CD4-positive, alpha-beta memory T cell (primary cell): ENCODE results near the gene TNFSF11. TPM values are rescaled to one million over a fixed set of nuclear protein-coding genes. Genes with fewer than 3 reads are reported as not detected.

Experiments
- CTCF ChIA-PET: fragments of 350-600 bp; sonication (Branson Sonifier 250); formaldehyde crosslinking; loops from one replicate; lab custom pipeline; 2021; ENCODE audit warnings: inconsistent platforms; ENCODE audit not compliant: partially characterized antibody; lab: Charles Lee
- POLR2A ChIA-PET: fragments of 350-600 bp; sonication (Branson Sonifier 250); formaldehyde crosslinking; loops from one replicate; lab custom pipeline; 2021; ENCODE audit not compliant: partially characterized antibody; lab: Charles Lee
- DNase-seq, 5 donors: peaks; one replicate each; pipeline versions ENCODE4 v3.0.0 to v3.0.0-alpha.2; 2020 to 2022; ENCODE audit warnings: mixed read lengths in 1 of 5
- H3K27ac ChIP-seq: one replicate; pipeline ENCODE4 v1.7.0; 2013; ENCODE audit warnings: low read depth, low read length
- H3K27me3 ChIP-seq: 2 replicates; pipeline ENCODE4 v1.7.0; 2013; ENCODE audit warnings: mild to moderate bottlenecking, low read length, moderate library complexity; ENCODE audit not compliant: insufficient read depth
- H3K36me3 ChIP-seq: 2 replicates; pipeline ENCODE4 v1.7.0; 2013; ENCODE audit warnings: mild to moderate bottlenecking, low read length, moderate library complexity; ENCODE audit not compliant: insufficient read depth
- H3K4me1 ChIP-seq: 2 replicates; pipeline ENCODE4 v1.7.0; 2013; ENCODE audit warnings: mild to moderate bottlenecking, low read length, moderate library complexity; ENCODE audit not compliant: insufficient read depth
- H3K4me3 ChIP-seq, 2 donors: one replicate each; pipeline ENCODE4 v1.7.0; 2013; ENCODE audit warnings: low read length in 2 of 2, mild to moderate bottlenecking in 1 of 2
- H3K9me3 ChIP-seq, 2 donors: one replicate each; pipeline ENCODE4 v1.7.0; 2013; ENCODE audit warnings: low read length in 2 of 2, control low read depth in 1 of 2; ENCODE audit not compliant: control insufficient read depth in 1 of 2
- H3K27ac Mint-ChIP-seq, 7 donors: one replicate each; pipeline ENCODE4 v1.8.0; 2020 to 2021; ENCODE audit warnings: mixed read lengths in 7 of 7, mild to moderate bottlenecking in 6 of 7, inconsistent platforms in 3 of 7, moderate library complexity in 3 of 7
- H3K27me3 Mint-ChIP-seq, 2 donors: one replicate each; pipeline ENCODE4 v1.8.0; 2020 to 2021; ENCODE audit warnings: mixed read lengths in 2 of 2
- H3K36me3 Mint-ChIP-seq, 2 donors: one replicate each; pipeline ENCODE4 v1.8.0; 2020 to 2021; ENCODE audit warnings: mixed read lengths in 2 of 2, inconsistent platforms in 1 of 2, mild to moderate bottlenecking in 1 of 2
- H3K4me1 Mint-ChIP-seq, 4 donors: one replicate each; pipeline ENCODE4 v1.8.0; 2020 to 2021; ENCODE audit warnings: mixed read lengths in 4 of 4, mild to moderate bottlenecking in 1 of 4
- H3K4me3 Mint-ChIP-seq, 8 donors: one replicate each; pipeline ENCODE4 v1.8.0; 2020 to 2021; ENCODE audit warnings: mixed read lengths in 8 of 8, mild to moderate bottlenecking in 7 of 8, moderate library complexity in 6 of 8, inconsistent platforms in 3 of 8
- H3K9me3 Mint-ChIP-seq, 8 donors: one replicate each; pipeline ENCODE4 v1.8.0; 2020 to 2021; ENCODE audit warnings: mixed read lengths in 8 of 8, mild to moderate bottlenecking in 5 of 8, inconsistent platforms in 3 of 8, moderate library complexity in 1 of 8
- intact Hi-C: fragments of 100-400 bp; cut with micrococcal nuclease; formaldehyde crosslinking; loops from one replicate; pipeline ENCODE4 v1.15.1; 2023
- polyA plus RNA-seq, 2 donors: library from polyadenylated mRNA; unstranded; fragments of 300-500 nt; fragmentation: Illumina TruSeq; gene quantifications; one replicate each; pipeline ENCODE4 v1.2.3, GENCODE V29; 2021
- total RNA-seq, 2 experiments: library from RNA; stranded (reverse); gene quantifications; one replicate each; pipeline ENCODE4 v1.2.3, GENCODE V29; 2021

TNFSF11 gene
- total and polyA plus RNA-seq, 4 experiments from 2014 or later = 0.18 to 0.38 (median 0.33) TPM

- Histone ChIP-seq H3K4me3 (no peak overlapping the region), H3K36me3 (no peaks in the 10 kb centered on the region), H3K27ac (no peak overlapping the region), H3K9me3 (no peaks in the 10 kb centered on the region), H3K27me3 (no peaks in the 10 kb centered on the region), H3K4me1 (no peaks in the 10 kb centered on the region)
- CTCF ChIA-PET = interaction anchor here (1.6 kb wide), 1 partner anchor 11 kb away, joined by 3 read pairs; no protein-coding TSS in a partner anchor
- Mint-ChIP-seq H3K36me3 (no peaks in the 10 kb centered on the region), H3K27me3 (peaks cover 0 to 3% of the 10 kb centered on the region in 2 donors), H3K27ac (no peak overlapping the region), H3K9me3 (no peaks in the 10 kb centered on the region), H3K4me3 (no peak overlapping the region), H3K4me1 (no peaks in the 10 kb centered on the region)
- intact Hi-C loops = no loop called here
- POLR2A ChIA-PET = no interaction called here
- DNase-seq = no peak
Measured at GRCh38 chr13:42626176-42626860, 52.4 kb downstream of the TNFSF11 start.

GRCh38 chr13:42628666-42629065 is 54.7 kb downstream of the TNFSF11 start:
- Mint-ChIP-seq H3K27ac (no peak overlapping the region), H3K27me3 (peaks cover 0 to 3% of the 10 kb centered on the region in 2 donors), H3K4me3 (no peak overlapping the region), H3K4me1 (no peaks in the 10 kb centered on the region), H3K9me3 (no peaks in the 10 kb centered on the region), H3K36me3 (no peaks in the 10 kb centered on the region)
- no peak for DNase-seq
- H3K4me3 ChIP-seq = no peak overlapping the region
- ChIA-PET CTCF (no interaction called here), POLR2A (no interaction called here)
- no peaks in the 10 kb centered on the region for H3K36me3 ChIP-seq
- no peak overlapping the region for H3K27ac ChIP-seq
- no peaks in the 10 kb centered on the region for H3K9me3 ChIP-seq
- no peaks in the 10 kb centered on the region for H3K4me1 ChIP-seq
- intact Hi-C loops = no loop called here
- H3K27me3 ChIP-seq = no peaks in the 10 kb centered on the region

GRCh38 chr13:42631181-42631580 is 57.2 kb downstream of the TNFSF11 start:
- Mint-ChIP-seq H3K4me3 (no peak overlapping the region), H3K4me1 (no peaks in the 10 kb centered on the region), H3K9me3 (peaks cover 0 to under 1% (median 0%) of the 10 kb centered on the region in 8 donors), H3K27me3 (peaks cover 0 to 10% of the 10 kb centered on the region in 2 donors), H3K27ac (no peak overlapping the region), H3K36me3 (no peaks in the 10 kb centered on the region)
- H3K36me3 ChIP-seq = no peaks in the 10 kb centered on the region
- H3K4me3 ChIP-seq = no peak overlapping the region
- intact Hi-C loops = no loop called here
- no peak overlapping the region for H3K27ac ChIP-seq
- no peaks in the 10 kb centered on the region for H3K27me3 ChIP-seq
- DNase-seq = no peak
- no peaks in the 10 kb centered on the region for H3K4me1 ChIP-seq
- ChIA-PET POLR2A (no interaction called here), CTCF (no interaction called here)
- no peaks in the 10 kb centered on the region for H3K9me3 ChIP-seq

GRCh38 chr13:42633495-42633894 is 59.5 kb downstream of the TNFSF11 start:
- Histone ChIP-seq H3K27me3 (no peaks in the 10 kb centered on the region), H3K4me1 (no peaks in the 10 kb centered on the region), H3K36me3 (no peaks in the 10 kb centered on the region), H3K9me3 (no peaks in the 10 kb centered on the region), H3K4me3 (no peak overlapping the region), H3K27ac (no peak overlapping the region)
- no peak overlapping the region for H3K4me3 Mint-ChIP-seq
- no peaks in the 10 kb centered on the region for H3K36me3 Mint-ChIP-seq
- DNase-seq = no peak
- intact Hi-C loops = no loop called here
- peaks cover 2 to 7% of the 10 kb centered on the region in 2 donors for H3K27me3 Mint-ChIP-seq
- ChIA-PET CTCF (no interaction called here), POLR2A (no interaction called here)
- no peak overlapping the region for H3K27ac Mint-ChIP-seq
- no peaks in the 10 kb centered on the region for H3K4me1 Mint-ChIP-seq
- H3K9me3 Mint-ChIP-seq = peaks cover 0 to 1% (median 0%) of the 10 kb centered on the region in 8 donors

GRCh38 chr13:42638101-42638500 is 64.1 kb downstream of the TNFSF11 start:
- H3K27me3 Mint-ChIP-seq = peaks cover 3 to 11% of the 10 kb centered on the region in 2 donors
- Histone ChIP-seq H3K4me1 (no peaks in the 10 kb centered on the region), H3K9me3 (no peaks in the 10 kb centered on the region), H3K4me3 (no peak overlapping the region), H3K27me3 (no peaks in the 10 kb centered on the region), H3K36me3 (no peaks in the 10 kb centered on the region), H3K27ac (no peak overlapping the region)
- no peaks in the 10 kb centered on the region for H3K36me3 Mint-ChIP-seq
- H3K4me1 Mint-ChIP-seq = no peaks in the 10 kb centered on the region
- H3K9me3 Mint-ChIP-seq = peaks cover 0 to 11% (median 2%) of the 10 kb centered on the region in 8 donors
- ChIA-PET POLR2A (no interaction called here), CTCF (no interaction called here)
- H3K4me3 Mint-ChIP-seq = no peak overlapping the region
- DNase-seq = no peak
- intact Hi-C loops = no loop called here
- no peak overlapping the region for H3K27ac Mint-ChIP-seq

- Mint-ChIP-seq H3K4me1 (no peaks in the 10 kb centered on the region), H3K27me3 (peaks cover 3 to 11% of the 10 kb centered on the region in 2 donors), H3K4me3 (no peak overlapping the region), H3K36me3 (no peaks in the 10 kb centered on the region), H3K9me3 (peaks cover 0 to 11% (median 2%) of the 10 kb centered on the region in 8 donors), H3K27ac (no peak overlapping the region)
- intact Hi-C loops = no loop called here
- H3K27ac ChIP-seq = no peak overlapping the region
- H3K4me3 ChIP-seq = no peak overlapping the region
- POLR2A ChIA-PET = no interaction called here
- H3K27me3 ChIP-seq = no peaks in the 10 kb centered on the region
- H3K9me3 ChIP-seq = no peaks in the 10 kb centered on the region
- CTCF ChIA-PET = no interaction called here
- no peaks in the 10 kb centered on the region for H3K4me1 ChIP-seq
- H3K36me3 ChIP-seq = no peaks in the 10 kb centered on the region
- no peak for DNase-seq
Measured at GRCh38 chr13:42638886-42639285, 64.9 kb downstream of the TNFSF11 start.

GRCh38 chr13:42643076-42643475 is 69.1 kb downstream of the TNFSF11 start:
- DNase-seq = no peak
- H3K4me1 Mint-ChIP-seq = no peaks in the 10 kb centered on the region
- H3K4me3 Mint-ChIP-seq = no peak overlapping the region
- intact Hi-C loops = no loop called here
- Histone ChIP-seq H3K27ac (no peak overlapping the region), H3K27me3 (no peaks in the 10 kb centered on the region), H3K36me3 (no peaks in the 10 kb centered on the region), H3K4me3 (no peak overlapping the region), H3K4me1 (no peaks in the 10 kb centered on the region), H3K9me3 (no peaks in the 10 kb centered on the region)
- ChIA-PET POLR2A (no interaction called here), CTCF (no interaction called here)
- H3K27ac Mint-ChIP-seq = no peak overlapping the region
- H3K36me3 Mint-ChIP-seq = no peaks in the 10 kb centered on the region
- H3K27me3 Mint-ChIP-seq = peaks cover 1 to 8% of the 10 kb centered on the region in 2 donors
- peaks cover 0 to 11% (median under 1%) of the 10 kb centered on the region in 8 donors for H3K9me3 Mint-ChIP-seq
